ENCODE measurements around the gene UNC45A. TPM values are rescaled to one million over a fixed set of nuclear protein-coding genes. Genes with fewer than 3 reads are reported as not detected.
A peak's percentile ranks its signal among the peaks of the same experiment; 100 is the strongest.

UNC45A gene
- total and polyA plus RNA-seq, 2 donors, result 29.8 to 38.9 TPM

GRCh38 chr15:90946538-90946937 lies 11.5 kb downstream of the UNC45A start:
- Histone ChIP-seq H3K4me1 (ENCODE audit: control insufficient read depth in 2 of 2, insufficient read depth in 2 of 2, low read length in 2 of 2) (no peaks in the 10 kb centered on the region), H3K9me3 (ENCODE audit: control insufficient read depth in 2 of 2, insufficient read depth in 1 of 2, low read length in 1 of 2) (peaks cover 0 to 5% of the 10 kb centered on the region in 2 donors), H3K36me3 (ENCODE audit: control insufficient read depth in 2 of 2, insufficient read depth in 2 of 2, low read length in 1 of 2) (peaks cover 78% of the 10 kb centered on the region in 2 donors), H3K27me3 (ENCODE audit: control insufficient read depth in 2 of 2, insufficient read depth in 1 of 2, low read length in 1 of 2) (no peaks in the 10 kb centered on the region), H3K27ac (ENCODE audit: low read depth in 1 of 2, low read length in 1 of 2) (no peak overlapping the region), H3K4me3 (ENCODE audit: low read length in 2 of 2) (no peak overlapping the region)
- no peak for DNase-seq (ENCODE audit: low read depth in 6 of 9, low spot score in 9 of 9)
- 99% methylated on average over 16 of the region's 16 CpGs for WGBS

- 91% methylated on average over 8 of the region's 8 CpGs for WGBS
- no peak overlapping the region for H3K27ac ChIP-seq (ENCODE audit: low read depth in 1 of 2, low read length in 1 of 2)
- H3K4me3 ChIP-seq (ENCODE audit: low read length in 2 of 2), result no peak overlapping the region
- no peaks in the 10 kb centered on the region for H3K4me1 ChIP-seq (ENCODE audit: control insufficient read depth in 2 of 2, insufficient read depth in 2 of 2, low read length in 2 of 2)
- peaks cover 78 to 80% of the 10 kb centered on the region in 2 donors for H3K36me3 ChIP-seq (ENCODE audit: control insufficient read depth in 2 of 2, insufficient read depth in 2 of 2, low read length in 1 of 2)
- DNase-seq (ENCODE audit: low read depth in 6 of 9, low spot score in 9 of 9), result no peak
- no peaks in the 10 kb centered on the region for H3K27me3 ChIP-seq (ENCODE audit: control insufficient read depth in 2 of 2, insufficient read depth in 1 of 2, low read length in 1 of 2)
- peaks cover 0 to 5% of the 10 kb centered on the region in 2 donors for H3K9me3 ChIP-seq (ENCODE audit: control insufficient read depth in 2 of 2, insufficient read depth in 1 of 2, low read length in 1 of 2)
Observed at GRCh38 chr15:90946941-90947576, 12.0 kb downstream of the UNC45A start.

GRCh38 chr15:90947577-90948357 lies 12.7 kb downstream of the UNC45A start:
- H3K36me3 ChIP-seq (ENCODE audit: control insufficient read depth in 2 of 2, insufficient read depth in 2 of 2, low read length in 1 of 2), result peaks cover 75% of the 10 kb centered on the region in 2 donors
- no peaks in the 10 kb centered on the region for H3K27me3 ChIP-seq (ENCODE audit: control insufficient read depth in 2 of 2, insufficient read depth in 1 of 2, low read length in 1 of 2)
- no peak for DNase-seq (ENCODE audit: low read depth in 6 of 9, low spot score in 9 of 9)
- WGBS, result 93% methylated on average over 18 of the region's 18 CpGs
- H3K4me3 ChIP-seq (ENCODE audit: low read length in 2 of 2), result no peak overlapping the region
- H3K4me1 ChIP-seq (ENCODE audit: control insufficient read depth in 2 of 2, insufficient read depth in 2 of 2, low read length in 2 of 2), result no peaks in the 10 kb centered on the region
- peaks cover 0 to 5% of the 10 kb centered on the region in 2 donors for H3K9me3 ChIP-seq (ENCODE audit: control insufficient read depth in 2 of 2, insufficient read depth in 1 of 2, low read length in 1 of 2)
- H3K27ac ChIP-seq (ENCODE audit: low read depth in 1 of 2, low read length in 1 of 2), result no peak overlapping the region

GRCh38 chr15:90948506-90948905 lies 13.4 kb downstream of the UNC45A start:
- peaks cover 74 to 75% of the 10 kb centered on the region in 2 donors for H3K36me3 ChIP-seq (ENCODE audit: control insufficient read depth in 2 of 2, insufficient read depth in 2 of 2, low read length in 1 of 2)
- no peak overlapping the region for H3K27ac ChIP-seq (ENCODE audit: low read depth in 1 of 2, low read length in 1 of 2)
- no peak for DNase-seq (ENCODE audit: low read depth in 6 of 9, low spot score in 9 of 9)
- H3K27me3 ChIP-seq (ENCODE audit: control insufficient read depth in 2 of 2, insufficient read depth in 1 of 2, low read length in 1 of 2), result no peaks in the 10 kb centered on the region
- WGBS, result 93% methylated on average over 8 of the region's 8 CpGs
- H3K9me3 ChIP-seq (ENCODE audit: control insufficient read depth in 2 of 2, insufficient read depth in 1 of 2, low read length in 1 of 2), result peaks cover 0 to 5% of the 10 kb centered on the region in 2 donors
- no peak overlapping the region for H3K4me3 ChIP-seq (ENCODE audit: low read length in 2 of 2)
- no peaks in the 10 kb centered on the region for H3K4me1 ChIP-seq (ENCODE audit: control insufficient read depth in 2 of 2, insufficient read depth in 2 of 2, low read length in 2 of 2)

- no peak for DNase-seq (ENCODE audit: low read depth in 6 of 9, low spot score in 9 of 9)
- 98% methylated on average over 23 of the region's 23 CpGs for WGBS
- H3K27ac ChIP-seq (ENCODE audit: low read depth in 1 of 2, low read length in 1 of 2), result no peak overlapping the region
Observed at GRCh38 chr15:90949979-90950675, 15.0 kb downstream of the UNC45A start.

GRCh38 chr15:90950676-90951075 lies 15.6 kb downstream of the UNC45A start:
- Histone ChIP-seq H3K36me3 (ENCODE audit: control insufficient read depth in 2 of 2, insufficient read depth in 2 of 2, low read length in 1 of 2) (peaks cover 59 to 68% of the 10 kb centered on the region in 2 donors), H3K9me3 (ENCODE audit: control insufficient read depth in 2 of 2, insufficient read depth in 1 of 2, low read length in 1 of 2) (no peaks in the 10 kb centered on the region), H3K27ac (ENCODE audit: low read depth in 1 of 2, low read length in 1 of 2) (no peak overlapping the region), H3K4me3 (ENCODE audit: low read length in 2 of 2) (no peak overlapping the region), H3K27me3 (ENCODE audit: control insufficient read depth in 2 of 2, insufficient read depth in 1 of 2, low read length in 1 of 2) (no peaks in the 10 kb centered on the region), H3K4me1 (ENCODE audit: control insufficient read depth in 2 of 2, insufficient read depth in 2 of 2, low read length in 2 of 2) (peaks cover 3 to 11% of the 10 kb centered on the region in 2 donors)
- no peak for DNase-seq (ENCODE audit: low read depth in 6 of 9, low spot score in 9 of 9)
- WGBS, result 96% methylated on average over 6 of the region's 6 CpGs

More at GRCh38 chr15:90949979-90950675, 15.0 kb downstream of the UNC45A start:
- H3K4me1 ChIP-seq (ENCODE audit: control insufficient read depth in 2 of 2, insufficient read depth in 2 of 2, low read length in 2 of 2), result peaks cover under 1 to 6% of the 10 kb centered on the region in 2 donors
- H3K36me3 ChIP-seq (ENCODE audit: control insufficient read depth in 2 of 2, insufficient read depth in 2 of 2, low read length in 1 of 2), result peaks cover 61 to 68% of the 10 kb centered on the region in 2 donors
- H3K4me3 ChIP-seq (ENCODE audit: low read length in 2 of 2), result no peak overlapping the region
- H3K9me3 ChIP-seq (ENCODE audit: control insufficient read depth in 2 of 2, insufficient read depth in 1 of 2, low read length in 1 of 2), result peaks cover 0 to under 1% of the 10 kb centered on the region in 2 donors
- no peaks in the 10 kb centered on the region for H3K27me3 ChIP-seq (ENCODE audit: control insufficient read depth in 2 of 2, insufficient read depth in 1 of 2, low read length in 1 of 2)

- DNase-seq (ENCODE audit: low read depth in 6 of 9, low spot score in 9 of 9), result no peak
- Histone ChIP-seq H3K9me3 (ENCODE audit: control insufficient read depth in 2 of 2, insufficient read depth in 1 of 2, low read length in 1 of 2) (no peaks in the 10 kb centered on the region), H3K4me3 (ENCODE audit: low read length in 2 of 2) (no peak overlapping the region), H3K36me3 (ENCODE audit: control insufficient read depth in 2 of 2, insufficient read depth in 2 of 2, low read length in 1 of 2) (peaks cover 43 to 53% of the 10 kb centered on the region in 2 donors), H3K4me1 (ENCODE audit: control insufficient read depth in 2 of 2, insufficient read depth in 2 of 2, low read length in 2 of 2) (peaks cover 12 to 22% of the 10 kb centered on the region in 2 donors), H3K27me3 (ENCODE audit: control insufficient read depth in 2 of 2, insufficient read depth in 1 of 2, low read length in 1 of 2) (no peaks in the 10 kb centered on the region), H3K27ac (ENCODE audit: low read depth in 1 of 2, low read length in 1 of 2) (no peak overlapping the region)
- WGBS, result 97% methylated on average over 14 of the region's 14 CpGs
Observed at GRCh38 chr15:90952901-90953677, 18.0 kb downstream of the UNC45A start.

- WGBS, result 79% methylated on average over 16 of the region's 16 CpGs
- peak overlapping the region; percentile 87 to 89 for H3K4me3 ChIP-seq (ENCODE audit: low read length in 2 of 2)
Observed at GRCh38 chr15:90953947-90954711, 19.0 kb downstream of the UNC45A start.

More at GRCh38 chr15:90953947-90954711, 19.0 kb downstream of the UNC45A start:
- Histone ChIP-seq H3K27me3 (ENCODE audit: control insufficient read depth in 2 of 2, insufficient read depth in 1 of 2, low read length in 1 of 2) (no peaks in the 10 kb centered on the region), H3K4me1 (ENCODE audit: control insufficient read depth in 2 of 2, insufficient read depth in 2 of 2, low read length in 2 of 2) (peaks cover 12 to 22% of the 10 kb centered on the region in 2 donors), H3K27ac (ENCODE audit: low read depth in 1 of 2, low read length in 1 of 2) (no peak overlapping the region), H3K9me3 (ENCODE audit: control insufficient read depth in 2 of 2, insufficient read depth in 1 of 2, low read length in 1 of 2) (no peaks in the 10 kb centered on the region), H3K36me3 (ENCODE audit: control insufficient read depth in 2 of 2, insufficient read depth in 2 of 2, low read length in 1 of 2) (peaks cover 35 to 45% of the 10 kb centered on the region in 2 donors)
- DNase-seq (ENCODE audit: low read depth in 6 of 9, low spot score in 9 of 9), result no peak

Measured in thymus (tissue), 11 donors.